MCF 10A (cell line): Measurements from ENCODE around the gene SCGB2B2. TPM values are rescaled to one million over a fixed set of nuclear protein-coding genes. Genes with fewer than 3 reads are reported as not detected.
"Not testable (repeated sequence)": the region's sequence is repeated elsewhere in the genome, so short reads cannot be mapped to it uniquely, and the experiment has no call there.

Source experiments
- BruUV-seq: library from RNA; stranded (reverse); fragments of 400-500 nt; replicated peaks from 2 replicates; lab custom pipeline; 2021; lab: Mats Ljungman, UMichigan
- CTCF ChIA-PET: fragments of 300-600 bp; sonication (Branson Sonifier 250); formaldehyde crosslinking; extraction: SDS; loops from one replicate; lab custom pipeline; 2021; ENCODE audit warnings: antibody characterized with exemption, inconsistent platforms; lab: Yijun Ruan, JAX
- POLR2A ChIA-PET: fragments of 300-600, 350-650 bp; sonication (Branson Sonifier 250); formaldehyde crosslinking; extraction: SDS; loops from one replicate; lab custom pipeline; 2020; ENCODE audit warnings: antibody characterized with exemption, inconsistent platforms; lab: Yijun Ruan, JAX
- DNase-seq: peaks from one replicate; pipeline ENCODE4 v3.0.0-alpha.2; 2018; ENCODE audit not compliant: unreplicated experiment
- H3K27ac Mint-ChIP-seq: one replicate; pipeline ENCODE4 v1.8.0; 2022; ENCODE audit warnings: mild to moderate bottlenecking, low read depth, mixed read lengths; ENCODE audit not compliant: unreplicated experiment
- H3K27me3 Mint-ChIP-seq: one replicate; pipeline ENCODE4 v1.8.0; 2022; ENCODE audit warnings: mixed read lengths; ENCODE audit not compliant: insufficient read depth, unreplicated experiment
- H3K36me3 Mint-ChIP-seq: one replicate; pipeline ENCODE4 v1.8.0; 2022; ENCODE audit warnings: mild to moderate bottlenecking, moderate library complexity, mixed read lengths; ENCODE audit not compliant: insufficient read depth, unreplicated experiment
- H3K4me1 Mint-ChIP-seq: one replicate; pipeline ENCODE4 v1.8.0; 2022; ENCODE audit warnings: mixed read lengths; ENCODE audit not compliant: insufficient read depth, unreplicated experiment
- H3K4me3 Mint-ChIP-seq: one replicate; pipeline ENCODE4 v1.8.0; 2022; ENCODE audit warnings: mild to moderate bottlenecking, moderate library complexity, mixed read lengths; ENCODE audit not compliant: unreplicated experiment
- H3K9me3 Mint-ChIP-seq: one replicate; pipeline ENCODE4 v1.8.0; 2022; ENCODE audit warnings: mixed read lengths; ENCODE audit not compliant: unreplicated experiment
- intact Hi-C: fragments of 100-400 bp; cut with micrococcal nuclease; formaldehyde crosslinking; loops from 2 replicates; pipeline ENCODE4 v1.14.1; 2022
- total RNA-seq: library from RNA; stranded (reverse); gene quantifications from 2 replicates; pipeline ENCODE4 v1.2.3, GENCODE V29; 2022
- TF ChIP-seq, protein P1 (sequence below): fragments of 200-600 bp; IDR thresholded peaks from one replicate; pipeline ENCODE4 v1.8.0; 2022; ENCODE audit warnings: antibody characterized with exemption, mild to moderate bottlenecking; ENCODE audit not compliant: unreplicated experiment

SCGB2B2 gene
- total RNA-seq, 1 experiment from 2014 or later: not detected

DNA sequence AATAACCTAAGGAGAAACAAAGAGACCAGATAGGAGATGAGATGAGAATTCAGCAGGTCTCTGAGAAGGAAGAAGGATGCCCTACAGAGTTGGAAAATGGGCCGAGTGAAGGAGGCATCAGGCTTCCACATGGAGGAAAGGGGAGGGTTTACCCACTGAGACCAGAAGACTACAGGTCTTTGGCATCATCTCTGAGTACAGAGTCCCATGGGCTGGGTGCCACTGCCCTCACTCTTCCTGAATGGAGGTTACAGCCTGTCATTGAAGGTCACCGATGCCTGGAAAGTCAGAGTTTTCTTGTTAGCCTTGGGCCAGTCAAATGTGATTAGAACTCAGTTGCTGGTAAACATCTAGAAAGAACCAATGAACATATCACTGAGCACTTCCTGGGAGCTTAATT lies 10.4 kb upstream of the SCGB2B2 start:
- no TSS peak for BruUV-seq
- Mint-ChIP-seq H3K27me3 (no peaks in the 10 kb centered on the region), H3K4me1 (peaks cover 1% of the 10 kb centered on the region), H3K4me3 (no peak overlapping the region), H3K27ac (no peak overlapping the region), H3K36me3 (peaks cover 19% of the 10 kb centered on the region), H3K9me3 (peaks cover 32% of the 10 kb centered on the region)
- TF ChIP-seq, protein P1, sequence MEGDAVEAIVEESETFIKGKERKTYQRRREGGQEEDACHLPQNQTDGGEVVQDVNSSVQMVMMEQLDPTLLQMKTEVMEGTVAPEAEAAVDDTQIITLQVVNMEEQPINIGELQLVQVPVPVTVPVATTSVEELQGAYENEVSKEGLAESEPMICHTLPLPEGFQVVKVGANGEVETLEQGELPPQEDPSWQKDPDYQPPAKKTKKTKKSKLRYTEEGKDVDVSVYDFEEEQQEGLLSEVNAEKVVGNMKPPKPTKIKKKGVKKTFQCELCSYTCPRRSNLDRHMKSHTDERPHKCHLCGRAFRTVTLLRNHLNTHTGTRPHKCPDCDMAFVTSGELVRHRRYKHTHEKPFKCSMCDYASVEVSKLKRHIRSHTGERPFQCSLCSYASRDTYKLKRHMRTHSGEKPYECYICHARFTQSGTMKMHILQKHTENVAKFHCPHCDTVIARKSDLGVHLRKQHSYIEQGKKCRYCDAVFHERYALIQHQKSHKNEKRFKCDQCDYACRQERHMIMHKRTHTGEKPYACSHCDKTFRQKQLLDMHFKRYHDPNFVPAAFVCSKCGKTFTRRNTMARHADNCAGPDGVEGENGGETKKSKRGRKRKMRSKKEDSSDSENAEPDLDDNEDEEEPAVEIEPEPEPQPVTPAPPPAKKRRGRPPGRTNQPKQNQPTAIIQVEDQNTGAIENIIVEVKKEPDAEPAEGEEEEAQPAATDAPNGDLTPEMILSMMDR: no peak
- no peak for DNase-seq
- intact Hi-C loops: no loop called here
- ChIA-PET POLR2A (no interaction called here), CTCF (interaction anchor here (0.5 to 0.9 kb wide), 2 partner anchors 15 to 26 kb away, joined by 3 read pairs; no protein-coding TSS in a partner anchor)

DNA sequence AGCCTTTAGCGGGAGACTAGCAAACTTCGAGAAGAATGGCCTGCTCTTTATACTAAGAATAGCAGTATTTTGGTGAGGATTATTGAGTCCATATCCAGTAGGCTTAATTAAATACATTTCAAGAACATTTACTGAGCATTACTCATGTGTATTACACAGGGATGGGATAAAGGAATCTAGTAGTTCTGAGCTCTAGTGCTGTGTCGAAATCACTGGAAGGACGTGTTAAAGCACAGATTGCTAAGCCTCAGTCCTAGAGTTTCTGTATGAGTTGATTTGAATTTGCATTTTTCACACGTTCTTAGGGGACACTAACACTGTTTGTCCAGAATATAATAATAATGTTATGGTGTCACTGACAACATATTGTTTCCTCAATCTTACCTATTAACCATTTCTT lies 9.5 kb upstream of the SCGB2B2 start:
- ChIA-PET CTCF (no interaction called here), POLR2A (interaction anchor here (0.6 kb wide), 1 partner anchor 23 kb away, joined by 4 read pairs; no protein-coding TSS in a partner anchor)
- intact Hi-C loops: no loop called here
- peaks cover 16% of the 10 kb centered on the region for H3K36me3 Mint-ChIP-seq
- H3K27me3 Mint-ChIP-seq: no peaks in the 10 kb centered on the region
- no TSS peak for BruUV-seq
- peaks cover 25% of the 10 kb centered on the region for H3K9me3 Mint-ChIP-seq
- no peak overlapping the region for H3K27ac Mint-ChIP-seq
- TF ChIP-seq, protein P1: no peak
- H3K4me3 Mint-ChIP-seq: no peak overlapping the region
- no peak for DNase-seq
- no peaks in the 10 kb centered on the region for H3K4me1 Mint-ChIP-seq

- H3K27ac Mint-ChIP-seq, H3K4me1 Mint-ChIP-seq, H3K27me3 Mint-ChIP-seq, DNase-seq, POLR2A ChIA-PET, H3K4me3 Mint-ChIP-seq, intact Hi-C loops, CTCF ChIA-PET, BruUV-seq: not testable (repeated sequence)
- H3K9me3 Mint-ChIP-seq: peaks cover 25% of the 10 kb centered on the region
- peaks cover 16% of the 10 kb centered on the region for H3K36me3 Mint-ChIP-seq
These were observed 8.3 kb upstream of the SCGB2B2 start for GRCh38 chr19:34685266-34685665.

DNA sequence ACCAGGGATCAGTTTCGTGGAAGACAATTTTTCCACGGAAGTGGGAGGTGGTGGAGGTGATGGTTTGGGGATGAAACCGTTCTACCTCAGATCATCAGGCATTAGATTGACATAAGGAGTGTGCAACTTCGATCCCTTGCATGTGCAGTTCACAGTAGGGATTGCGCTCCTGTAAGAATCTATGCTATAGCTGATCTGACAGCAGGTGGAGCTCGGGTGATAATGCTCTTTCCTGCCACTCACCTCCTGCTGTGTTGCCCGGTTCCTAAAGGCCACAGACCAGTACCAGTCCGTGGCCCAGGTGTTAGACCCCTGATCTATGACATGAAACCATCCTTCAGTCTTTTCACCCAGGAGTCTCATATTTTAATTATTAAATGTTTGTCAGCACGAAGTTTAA lies 4.5 kb upstream of the SCGB2B2 start:
- Mint-ChIP-seq H3K36me3 (peaks cover 26% of the 10 kb centered on the region), H3K9me3 (peaks cover 35% of the 10 kb centered on the region), H3K27ac (no peak overlapping the region), H3K27me3 (no peaks in the 10 kb centered on the region), H3K4me1 (no peaks in the 10 kb centered on the region), H3K4me3 (no peak overlapping the region)
- POLR2A ChIA-PET: no interaction called here
- CTCF ChIA-PET: interaction anchor here (0.7 kb wide), 1 partner anchor 29 kb away, joined by 3 read pairs; no protein-coding TSS in a partner anchor
- TF ChIP-seq, protein P1: no peak
- DNase-seq: no peak
- BruUV-seq: no TSS peak
- intact Hi-C loops: no loop called here

DNA sequence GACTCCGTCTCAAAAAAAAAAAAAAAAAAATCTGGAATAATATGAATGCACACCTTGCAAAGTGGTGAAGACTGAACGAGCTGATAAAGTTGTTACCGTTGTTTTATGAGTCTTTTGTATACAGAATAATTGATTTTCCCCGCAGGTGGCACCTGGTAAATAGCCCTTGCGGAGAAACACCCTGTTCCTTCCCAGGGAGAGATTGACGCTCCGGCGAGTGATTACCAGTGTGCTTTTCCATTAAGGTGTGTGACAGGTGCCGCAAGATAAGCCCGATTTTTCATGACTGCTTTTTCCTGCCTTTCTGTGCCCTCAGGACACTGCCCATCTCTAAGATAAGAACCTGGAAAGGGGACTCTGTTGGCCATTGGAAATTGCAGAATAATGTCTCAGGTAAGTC lies 1.5 kb upstream of the SCGB2B2 start:
- POLR2A ChIA-PET: no interaction called here
- Mint-ChIP-seq H3K36me3 (peaks cover 17% of the 10 kb centered on the region), H3K4me3 (peak overlapping the region; percentile 78), H3K27me3 (no peaks in the 10 kb centered on the region), H3K9me3 (peaks cover 28% of the 10 kb centered on the region), H3K4me1 (no peaks in the 10 kb centered on the region), H3K27ac (no peak overlapping the region)
- BruUV-seq: no TSS peak
- intact Hi-C loops: no loop called here
- no peak for DNase-seq
- CTCF ChIA-PET: interaction anchor here (0.6 to 0.7 kb wide), 2 partner anchors 221 to 743 kb away, joined by 3 read pairs; no protein-coding TSS in a partner anchor
- TF ChIP-seq, protein P1: no peak
